Liver (tissue), 3 donors: ENCODE results near the gene GABRG2.

Experiments used
- ATF3 ChIP-seq: IDR thresholded peaks from 2 replicates; pipeline ENCODE4 v1.6.1; 2016; ENCODE audit warnings: antibody characterized with exemption
- CTCF ChIP-seq: fragments of 150-350 bp; IDR thresholded peaks from 2 replicates; pipeline ENCODE4 v1.5.1; 2017; ENCODE audit warnings: improper control_type of control experiment, low read depth, low read length; ENCODE audit not compliant: missing input control
- FOXA2 ChIP-seq: IDR thresholded peaks from 2 replicates; pipeline ENCODE4 v1.6.1; 2016; ENCODE audit warnings: antibody characterized with exemption
- GABPA ChIP-seq, 2 donors: IDR thresholded peaks in 1 of 2; conservative IDR thresholded peaks in 1 of 2; 2 replicates each; pipeline ENCODE4 v1.6.1; 2016; ENCODE audit warnings: antibody characterized with exemption in 2 of 2, mild to moderate bottlenecking in 1 of 2, moderate library complexity in 1 of 2
- JUND ChIP-seq, 2 donors: IDR thresholded peaks; 2 replicates each; pipeline ENCODE4 v1.6.1; 2016; ENCODE audit warnings: antibody characterized with exemption in 2 of 2
- SP1 ChIP-seq: IDR thresholded peaks from 2 replicates; pipeline ENCODE4 v1.6.1; 2018; ENCODE audit warnings: antibody characterized with exemption, mild to moderate bottlenecking
- donor health status: healthy.
- donor health status: healthy.

- no peak for TF ChIP-seq CTCF
- TF ChIP-seq SP1, result no peak
- TF ChIP-seq FOXA2, result no peak
- TF ChIP-seq GABPA (IDR thresholded peaks at IDR 0.05 in 1 of 2, conservative IDR thresholded peaks at IDR 0.05 in 1 of 2), result no peak
- TF ChIP-seq ATF3, result no peak
- no peak for TF ChIP-seq JUND (IDR thresholded peaks at IDR 0.05)
These were observed 411 bp upstream of the GABRG2 start for GRCh38 chr5:162067162-162067561.
